ENCODE measurements around the gene PIEZO1.
A peak's percentile ranks its signal among the peaks of the same experiment; 100 is the strongest.
"Not testable (repeated sequence)": the region's sequence is repeated elsewhere in the genome, so short reads cannot be mapped to it uniquely, and the experiment has no call there.

Gene PIEZO1

GRCh38 chr16:88685156-88686061 lies 99.6 kb downstream of the PIEZO1 start:
- no peak for DNase-seq

- DNase-seq: no peak
Measured at GRCh38 chr16:88684569-88685155, 100.4 kb downstream of the PIEZO1 start.

DNA sequence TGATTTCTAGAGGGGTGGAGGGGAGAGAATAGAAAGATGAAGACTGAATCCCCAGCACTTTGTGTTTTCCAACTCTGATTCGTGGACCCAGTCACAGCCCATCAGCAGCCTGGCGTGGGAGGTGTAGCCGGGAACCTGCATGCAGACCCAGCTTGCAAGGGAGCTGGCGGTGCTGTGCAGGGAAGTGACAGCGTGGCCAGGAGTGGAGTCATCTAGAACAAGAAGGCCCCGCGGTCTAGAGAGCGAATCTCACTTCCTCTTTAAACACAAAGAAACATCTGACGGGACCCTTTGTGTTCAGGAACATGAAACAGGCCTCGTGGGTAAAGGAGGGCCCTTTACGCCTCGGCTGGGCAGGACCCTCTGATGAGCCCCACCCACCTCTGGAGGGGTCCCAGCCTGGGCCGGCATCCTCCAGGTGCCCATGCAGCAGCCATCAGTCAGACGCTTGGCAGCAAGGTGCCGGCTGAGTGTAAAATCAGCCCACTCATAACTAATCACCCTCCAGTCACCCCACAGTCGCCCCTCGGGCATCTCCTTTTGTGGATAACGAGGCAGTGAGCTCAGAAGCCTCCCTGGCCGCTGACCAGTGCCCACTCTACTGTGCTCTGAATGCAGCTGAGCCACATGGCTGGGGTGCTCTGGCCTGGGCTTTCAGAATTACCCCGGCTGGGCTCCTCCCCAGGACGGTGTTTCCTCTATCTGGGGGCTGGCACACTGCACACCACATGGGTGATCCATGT lies 103.1 kb downstream of the PIEZO1 start:
- DNase-seq: no peak

DNA sequence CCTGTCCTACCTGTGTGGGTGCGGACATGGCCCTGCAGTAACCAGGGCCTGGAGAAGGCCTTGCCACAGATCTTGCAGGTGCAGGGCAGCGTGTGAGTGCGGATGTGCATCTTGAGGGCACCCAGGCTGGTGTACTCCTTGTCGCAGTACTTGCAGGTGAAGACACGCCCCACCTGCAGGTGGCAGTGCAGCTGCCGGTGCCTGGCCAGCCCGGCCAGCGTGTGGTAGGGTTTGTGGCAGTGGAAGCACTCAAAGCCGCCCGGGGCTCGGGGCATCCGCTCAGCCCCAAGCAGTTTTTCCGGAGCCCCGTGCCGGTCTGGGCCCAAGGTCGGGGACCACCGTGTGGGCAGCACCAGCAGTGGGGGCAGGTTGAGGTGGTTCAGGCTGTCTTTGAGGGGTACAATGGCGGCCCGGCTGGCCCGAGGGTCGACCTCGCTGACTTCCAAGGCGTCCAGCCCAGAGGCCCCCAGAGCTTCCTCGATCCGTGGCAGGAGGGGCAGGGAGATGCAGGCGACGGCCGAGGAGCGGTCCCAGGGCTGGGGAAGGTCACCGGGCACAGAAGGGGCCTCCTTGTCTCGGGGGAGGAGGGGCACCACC lies 103.8 kb downstream of the PIEZO1 start:
- DNase-seq: peak; percentile 22

DNA sequence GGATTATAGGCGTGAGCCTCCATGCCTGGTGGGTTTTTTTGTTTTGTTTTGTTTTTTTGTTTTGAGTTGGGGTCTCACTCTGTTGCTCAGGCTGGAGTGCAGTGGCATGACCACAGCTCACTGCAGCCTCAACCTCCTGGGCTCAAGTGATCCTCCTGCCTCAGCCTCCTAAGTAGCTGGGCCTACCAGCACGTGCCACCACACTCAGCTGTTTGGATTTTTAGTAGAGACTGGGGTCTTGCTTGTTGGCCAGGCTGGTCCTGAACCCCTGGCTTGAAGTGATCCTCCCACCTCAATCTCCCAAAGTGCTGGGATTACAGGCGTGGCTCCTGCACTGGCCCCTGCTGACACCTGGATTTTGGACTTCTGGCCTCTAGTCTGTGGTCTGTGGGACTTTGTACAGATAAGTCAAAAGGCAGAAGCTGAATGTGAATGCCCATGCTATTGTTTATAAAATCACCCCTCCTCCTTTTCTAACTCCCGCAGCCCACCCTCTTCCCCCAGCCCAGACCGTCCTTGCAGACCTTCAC lies 104.4 kb downstream of the PIEZO1 start:
- no peak for DNase-seq

DNA sequence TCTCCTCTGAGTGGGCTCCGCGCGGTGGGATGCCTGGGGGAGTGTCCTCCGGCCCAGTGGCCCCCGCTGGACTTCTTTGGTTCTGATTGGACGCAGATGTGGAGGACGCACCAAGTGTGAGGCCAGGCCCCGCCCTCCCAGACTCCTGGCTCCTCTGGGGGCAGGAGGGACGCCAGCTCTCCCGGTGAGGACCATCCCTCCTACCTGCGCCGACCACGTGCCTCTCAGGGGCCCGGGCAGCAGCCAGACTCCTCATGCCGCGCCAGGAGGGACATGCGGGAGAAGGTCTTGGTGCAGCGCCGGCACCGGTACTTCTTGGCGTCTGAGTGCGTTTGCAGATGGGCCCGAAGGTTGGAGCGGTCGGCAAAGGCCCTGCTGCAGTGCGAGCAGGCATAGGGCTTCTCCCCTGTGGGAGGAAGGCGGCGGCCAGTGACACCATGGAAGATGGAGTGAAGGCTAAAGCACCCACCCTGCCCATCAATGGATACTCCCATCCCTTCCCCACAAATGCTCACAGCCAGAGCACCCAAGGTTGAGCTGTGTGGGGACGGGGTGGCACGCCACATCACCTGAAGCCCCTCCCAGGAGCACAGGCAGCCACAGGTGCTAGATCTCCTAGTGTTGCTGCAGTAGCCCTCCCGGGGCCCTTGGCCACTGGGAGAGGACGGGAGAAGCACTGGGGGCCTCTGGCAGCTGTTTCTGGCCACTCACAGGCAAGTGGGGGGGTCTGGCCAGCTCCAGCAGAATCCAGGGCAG lies 106.6 kb downstream of the PIEZO1 start:
- peak; percentile 21 for DNase-seq

- no peak for DNase-seq
Measured at GRCh38 chr16:88677721-88678120, 107.3 kb downstream of the PIEZO1 start.

DNA sequence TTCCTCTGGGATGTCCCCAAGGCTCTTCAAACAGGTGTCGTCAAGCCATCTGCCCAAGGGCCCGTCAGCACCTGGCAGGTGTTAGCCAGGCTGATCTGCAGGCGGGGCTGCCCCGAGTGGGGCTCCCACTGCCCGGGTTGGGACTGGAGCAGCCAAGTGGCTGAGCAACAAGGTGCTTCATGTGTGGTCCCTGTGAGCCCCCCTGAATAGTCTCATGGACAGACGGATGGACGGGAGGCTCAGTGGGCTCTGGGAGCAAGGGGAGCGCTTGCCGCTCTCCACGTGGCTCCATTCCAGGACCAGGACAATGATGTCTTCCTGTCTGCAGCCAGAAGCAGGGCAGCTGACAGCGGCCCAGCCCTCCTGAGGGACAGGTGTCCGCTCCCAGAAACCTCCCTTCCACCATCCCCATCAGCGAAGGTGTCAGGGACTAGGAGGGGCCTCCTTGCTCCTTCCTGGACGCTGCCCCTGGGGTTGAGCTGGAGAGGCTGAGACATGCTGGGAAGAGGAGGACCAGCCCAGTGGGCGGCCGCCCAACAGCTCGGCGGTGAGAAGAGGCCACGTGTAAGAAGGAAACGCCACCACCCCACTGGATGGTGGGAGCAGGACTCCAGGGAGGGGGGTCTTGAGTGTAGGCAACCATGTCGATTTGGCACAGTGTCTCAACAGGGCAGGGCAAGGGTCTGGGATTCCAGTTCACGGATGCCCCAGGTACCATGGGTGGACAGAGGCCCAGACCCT lies 108.3 kb downstream of the PIEZO1 start:
- DNase-seq: no peak

DNA sequence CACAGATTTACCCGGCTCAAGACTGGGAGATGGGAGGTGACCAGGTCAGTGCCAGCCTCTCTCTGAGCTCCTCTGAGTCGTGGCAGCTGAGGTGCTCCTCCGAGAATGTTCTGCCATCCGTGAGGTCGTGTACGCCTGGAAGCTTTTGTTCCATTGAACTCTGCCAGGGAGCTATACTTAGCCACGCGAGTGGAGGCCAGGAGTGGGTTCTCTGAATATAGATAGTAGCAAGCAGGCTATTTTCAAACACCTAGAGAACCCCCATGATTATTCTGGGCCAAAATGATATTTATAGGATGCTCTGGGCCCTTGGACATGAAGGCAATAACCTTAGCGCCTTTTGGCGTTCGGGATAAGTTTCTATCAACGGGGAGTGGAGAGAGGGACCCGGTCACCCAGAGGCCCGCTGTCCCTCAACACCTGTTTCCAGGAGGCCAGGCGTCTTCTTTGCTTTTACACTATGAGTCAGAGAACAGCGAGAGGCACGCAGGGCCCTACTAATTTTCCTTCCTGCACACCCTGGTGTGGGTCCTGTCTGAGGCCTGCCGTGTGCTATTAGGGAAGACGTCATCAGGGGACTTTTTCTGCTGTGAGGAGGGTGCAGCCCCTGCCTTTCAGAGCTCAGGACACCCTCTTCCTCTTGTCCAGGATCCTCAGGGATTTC lies 111.2 kb downstream of the PIEZO1 start:
- DNase-seq: no peak

DNA sequence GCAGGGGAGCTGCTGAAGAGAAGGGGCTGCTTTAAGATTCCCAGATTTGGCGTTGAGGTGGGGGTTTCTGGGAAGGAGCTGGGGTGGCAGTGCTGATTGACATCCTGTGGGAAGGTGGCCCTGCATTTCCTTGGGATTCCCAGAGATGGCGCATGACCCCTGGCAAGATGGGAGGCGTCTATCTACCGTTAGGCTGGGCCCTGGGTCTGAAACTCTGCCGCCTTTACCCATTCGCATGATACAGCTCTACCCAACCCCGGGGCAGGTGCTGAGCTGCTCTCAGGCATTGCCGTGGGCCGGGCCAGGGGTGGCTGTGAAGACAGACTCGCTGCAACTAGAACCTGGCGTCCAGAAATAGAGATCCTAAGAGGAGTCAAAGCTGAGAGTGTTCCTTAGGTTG lies 112.2 kb downstream of the PIEZO1 start:
- DNase-seq: peak; percentile 23

DNA sequence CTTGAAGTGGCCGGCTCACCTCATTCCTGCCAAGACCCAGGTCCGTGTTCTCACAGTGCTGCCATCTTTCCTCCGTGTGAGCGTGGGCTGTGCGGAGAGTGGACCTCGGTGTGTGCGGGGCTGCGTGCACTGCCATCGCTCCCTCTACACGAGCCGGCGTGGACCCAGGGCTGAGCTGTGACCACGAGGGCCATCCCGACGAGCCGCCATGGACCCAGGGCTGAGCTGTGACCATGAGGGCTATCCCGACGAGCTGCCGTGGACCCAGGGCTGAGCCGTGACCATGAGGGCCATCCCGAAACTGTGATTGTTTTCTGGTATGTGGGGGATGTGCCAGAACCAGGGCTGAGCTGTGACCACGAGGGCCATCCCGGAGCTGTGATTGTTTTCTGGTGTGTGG lies 113.2 kb downstream of the PIEZO1 start:
- no peak for DNase-seq

- no peak for DNase-seq
Measured at GRCh38 chr16:88669980-88670379, 115.0 kb downstream of the PIEZO1 start.

GRCh38 chr16:88669493-88669892 lies 115.5 kb downstream of the PIEZO1 start:
- DNase-seq: not testable (repeated sequence)

DNA sequence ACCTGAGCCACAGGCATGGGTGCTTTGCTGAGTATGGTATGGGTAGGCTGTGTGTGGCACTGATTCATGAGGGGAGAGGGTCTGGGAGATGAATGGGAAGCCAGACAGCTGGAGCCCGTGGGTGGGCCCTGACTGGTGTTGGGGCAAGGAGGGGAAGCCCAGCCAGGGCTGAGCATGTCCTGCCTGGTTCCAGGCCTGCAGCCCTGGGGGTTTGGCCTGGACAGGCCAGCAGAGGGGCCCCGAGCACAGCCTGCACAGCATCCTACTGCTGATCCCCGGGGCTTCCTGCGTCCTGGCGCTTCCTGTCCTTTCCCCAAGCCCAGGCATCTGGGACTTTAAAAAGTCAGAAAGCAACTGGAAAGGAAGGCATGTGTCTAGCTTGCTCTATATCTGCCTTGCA lies 117.6 kb downstream of the PIEZO1 start:
- no peak for DNase-seq

- no peak for DNase-seq
Measured at GRCh38 chr16:88665570-88665969, 119.5 kb downstream of the PIEZO1 start.

Data from NCI-H69 (cell line).